Epithelial cell of prostate (primary cell): Measurements from ENCODE around the gene KIF18B.
A peak's percentile ranks its signal among the peaks of the same experiment; 100 is the strongest.

ENCODE experiments used
- DNase-seq: peaks from one replicate; pipeline ENCODE4 v3.0.0-alpha.2; 2011; ENCODE audit warnings: low read depth, low spot score
- H3K27ac ChIP-seq: fragments of 450-650 bp; 2 replicates; pipeline ENCODE4 v1.5.1; 2017; ENCODE audit warnings: mild to moderate bottlenecking

KIF18B gene

GRCh38 chr17:44921122-44921882 lies 26.3 kb downstream of the KIF18B start:
- DNase-seq = no peak
- no peak overlapping the region for H3K27ac ChIP-seq

GRCh38 chr17:44920565-44920940 lies 27.0 kb downstream of the KIF18B start:
- no peak for DNase-seq
- H3K27ac ChIP-seq = no peak overlapping the region

GRCh38 chr17:44919885-44920564 lies 27.5 kb downstream of the KIF18B start:
- H3K27ac ChIP-seq = no peak overlapping the region
- no peak for DNase-seq

GRCh38 chr17:44919411-44919810 lies 28.2 kb downstream of the KIF18B start:
- no peak overlapping the region for H3K27ac ChIP-seq
- DNase-seq = no peak

GRCh38 chr17:44918006-44918405 lies 29.6 kb downstream of the KIF18B start:
- peak overlapping the region; percentile 31 for H3K27ac ChIP-seq
- DNase-seq = no peak

- peak overlapping the region; percentile 31 for H3K27ac ChIP-seq
- no peak for DNase-seq
These were observed 30.1 kb downstream of the KIF18B start for GRCh38 chr17:44917456-44917855.

GRCh38 chr17:44916781-44917241 lies 30.8 kb downstream of the KIF18B start:
- no peak overlapping the region for H3K27ac ChIP-seq

GRCh38 chr17:44915862-44916780 lies 31.5 kb downstream of the KIF18B start:
- no peak overlapping the region for H3K27ac ChIP-seq

More at GRCh38 chr17:44916781-44917241, 30.8 kb downstream of the KIF18B start:
- DNase-seq = no peak

GRCh38 chr17:44915321-44915726 lies 32.2 kb downstream of the KIF18B start, which contains the start of gene GFAP:
Gene GFAP (minus strand): TSS chr17:44915500. CDS start chr17:44915486, 14 bp downstream.
- no peak for DNase-seq
- H3K27ac ChIP-seq = no peak within 1 kb of the TSS

More at GRCh38 chr17:44915862-44916780, 31.5 kb downstream of the KIF18B start:
- DNase-seq = no peak

GRCh38 chr17:44914698-44915271 lies 32.8 kb downstream of the KIF18B start:
- no peak overlapping the region for H3K27ac ChIP-seq
- no peak for DNase-seq

GRCh38 chr17:44914148-44914547 lies 33.4 kb downstream of the KIF18B start:
- DNase-seq = no peak
- H3K27ac ChIP-seq = no peak overlapping the region

- DNase-seq = no peak
- H3K27ac ChIP-seq = no peak overlapping the region
These were observed 33.9 kb downstream of the KIF18B start for GRCh38 chr17:44913676-44914075.

- no peak overlapping the region for H3K27ac ChIP-seq
- DNase-seq = no peak
These were observed 34.6 kb downstream of the KIF18B start for GRCh38 chr17:44912763-44913544.

- no peak for DNase-seq
- no peak overlapping the region for H3K27ac ChIP-seq
These were observed 36.2 kb downstream of the KIF18B start for GRCh38 chr17:44911133-44912001.

- H3K27ac ChIP-seq = peak overlapping the region; percentile 48
- no peak for DNase-seq
These were observed 37.1 kb downstream of the KIF18B start for GRCh38 chr17:44910231-44911106.

GRCh38 chr17:44909681-44910144 lies 37.9 kb downstream of the KIF18B start:
- H3K27ac ChIP-seq = peak overlapping the region; percentile 48
- DNase-seq = no peak

- H3K27ac ChIP-seq = peak overlapping the region; percentile 48
- DNase-seq = no peak
These were observed 38.7 kb downstream of the KIF18B start for GRCh38 chr17:44908761-44909326.
